NCI-H748 (cell line): ENCODE measurements around the gene CLEC20A.

Experiments used
- DNase-seq: peaks from one replicate; lab custom pipeline; 2025; ENCODE audit not compliant: unreplicated experiment; lab: John Stamatoyannopoulos, UW

CLEC20A gene

GRCh38 chr1:178500936-178501554 lies 4.3 kb upstream of the CLEC20A start:
- no peak for DNase-seq

GRCh38 chr1:178500091-178500770 lies 3.5 kb upstream of the CLEC20A start:
- no peak for DNase-seq

GRCh38 chr1:178498896-178499675 lies 2.3 kb upstream of the CLEC20A start:
- no peak for DNase-seq

DNA sequence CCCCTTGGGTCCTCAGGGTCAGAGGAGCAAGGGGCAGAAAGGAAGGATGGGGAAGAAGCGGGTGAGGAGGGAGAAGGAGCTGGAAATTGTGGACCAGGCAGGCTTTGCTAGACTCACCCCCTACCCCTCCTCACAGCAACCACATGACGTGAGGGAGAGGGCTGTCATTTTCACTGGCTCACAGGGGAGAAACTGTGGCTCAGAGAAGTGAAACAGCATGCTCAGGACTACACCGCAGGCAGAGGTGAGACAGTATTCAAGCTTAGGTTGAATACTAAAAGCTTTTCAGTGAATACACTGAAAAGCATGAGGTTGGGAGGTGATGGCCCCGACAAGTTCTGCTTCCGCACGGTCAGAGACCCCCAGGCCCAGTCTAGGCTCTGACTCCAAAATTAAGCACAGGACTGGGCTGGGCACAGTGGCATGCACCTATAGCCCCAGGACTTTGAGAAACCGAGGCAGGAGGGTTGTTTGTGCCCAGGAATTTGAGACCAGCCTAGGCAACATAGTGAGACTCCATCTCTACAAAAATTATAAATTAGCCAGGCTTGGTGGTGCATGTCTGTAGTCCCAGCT lies 1.2 kb upstream of the CLEC20A start:
- no peak for DNase-seq

DNA sequence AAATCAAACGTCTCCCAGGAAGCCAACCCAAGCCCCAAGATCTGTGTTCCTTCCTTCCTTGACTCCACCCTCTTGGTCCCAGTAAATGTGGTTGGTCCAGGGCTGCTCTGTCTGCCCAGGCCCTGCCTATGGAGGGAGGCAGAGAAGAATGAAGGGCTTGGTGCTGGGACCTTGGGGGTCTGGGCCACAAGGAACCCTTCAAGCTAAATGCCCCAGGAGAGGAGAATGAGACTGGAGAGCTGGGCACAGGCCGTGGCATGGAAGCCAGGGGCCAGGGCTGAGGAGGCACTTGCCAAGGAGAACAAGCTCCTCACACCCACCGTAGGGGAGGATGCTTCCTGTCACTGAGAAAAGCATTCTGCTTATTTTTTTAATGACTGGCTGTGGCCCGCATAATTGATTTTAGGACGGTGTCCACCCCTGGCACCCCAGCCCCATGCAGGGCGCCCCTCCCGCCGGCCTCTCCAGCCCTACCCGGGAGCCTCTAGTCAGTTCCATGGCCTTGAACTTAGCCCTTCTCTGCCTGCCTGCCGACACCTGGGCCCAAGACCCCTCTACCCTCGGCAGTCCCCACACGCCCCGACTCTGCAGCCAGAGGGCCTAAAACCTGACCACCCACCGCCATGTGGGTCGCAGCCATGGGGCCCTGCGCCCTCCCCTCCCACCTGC lies 889 bp downstream of the CLEC20A start:
- no peak for DNase-seq

DNA sequence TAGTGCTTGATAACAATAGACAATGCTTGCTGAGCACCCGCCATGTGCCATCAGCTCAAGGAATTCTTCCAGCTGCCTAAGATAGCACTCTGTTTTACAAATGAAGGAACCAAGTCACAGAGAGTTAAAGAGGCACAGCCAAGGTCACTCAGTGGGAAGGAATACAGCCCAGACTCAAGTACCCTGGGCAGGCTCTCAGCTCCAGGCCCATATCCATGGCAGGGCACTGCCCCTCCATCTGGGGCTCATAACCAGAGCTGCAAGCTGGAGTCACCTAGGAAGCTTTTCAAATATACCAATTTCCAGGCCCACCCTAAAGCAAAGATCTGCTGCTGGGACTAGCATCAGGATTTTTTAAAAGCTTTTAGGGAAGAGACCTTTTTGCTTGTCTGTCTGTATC lies 1.6 kb downstream of the CLEC20A start:
- no peak for DNase-seq

DNA sequence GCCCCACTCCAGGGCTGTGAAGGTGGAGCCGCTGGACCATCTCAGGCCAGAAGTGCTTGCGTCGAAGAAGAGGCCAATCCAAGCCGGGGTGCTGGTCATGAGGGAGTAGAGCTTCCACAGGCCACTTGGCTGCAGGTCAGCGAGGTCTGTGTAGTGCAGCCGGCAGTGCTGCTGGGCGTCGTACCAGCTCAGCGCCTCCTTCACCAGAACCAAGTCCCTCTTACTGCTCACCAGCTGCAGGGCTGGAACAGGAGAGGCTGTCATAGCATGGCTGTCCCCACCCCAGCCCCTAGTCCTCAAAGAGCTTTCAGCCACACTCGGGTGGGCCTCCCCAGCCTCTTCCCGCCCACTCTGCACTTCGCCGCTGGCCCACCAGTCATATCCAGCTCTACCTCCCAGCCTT lies 2.2 kb downstream of the CLEC20A start:
- no peak for DNase-seq

DNA sequence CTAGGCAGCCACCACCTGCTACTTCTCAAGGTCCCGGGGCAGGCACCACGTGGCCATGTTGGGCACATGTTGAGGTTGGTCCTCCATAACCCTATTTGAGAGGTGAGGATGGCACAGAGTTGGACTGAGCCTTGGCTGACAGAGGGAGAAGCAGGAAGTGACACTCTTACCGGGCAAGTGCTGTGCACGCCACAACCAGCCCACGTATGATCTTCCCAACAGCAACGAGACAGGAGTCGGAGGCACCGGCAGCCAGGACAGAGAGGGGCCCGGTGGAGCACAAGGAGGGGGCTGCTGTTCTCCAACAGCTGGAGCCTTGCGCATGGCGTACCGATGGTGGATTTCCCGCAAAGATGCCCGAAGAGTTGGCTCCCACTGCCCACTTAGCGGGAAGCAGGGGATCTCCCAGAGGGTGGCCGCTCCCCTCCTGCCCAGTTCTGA lies 3.4 kb downstream of the CLEC20A start:
- DNase-seq, result no peak

- DNase-seq, result no peak
Observed at GRCh38 chr1:178492341-178492740, 4.4 kb downstream of the CLEC20A start.

- DNase-seq, result no peak
Observed at GRCh38 chr1:178491721-178492120, 5.0 kb downstream of the CLEC20A start.

DNA sequence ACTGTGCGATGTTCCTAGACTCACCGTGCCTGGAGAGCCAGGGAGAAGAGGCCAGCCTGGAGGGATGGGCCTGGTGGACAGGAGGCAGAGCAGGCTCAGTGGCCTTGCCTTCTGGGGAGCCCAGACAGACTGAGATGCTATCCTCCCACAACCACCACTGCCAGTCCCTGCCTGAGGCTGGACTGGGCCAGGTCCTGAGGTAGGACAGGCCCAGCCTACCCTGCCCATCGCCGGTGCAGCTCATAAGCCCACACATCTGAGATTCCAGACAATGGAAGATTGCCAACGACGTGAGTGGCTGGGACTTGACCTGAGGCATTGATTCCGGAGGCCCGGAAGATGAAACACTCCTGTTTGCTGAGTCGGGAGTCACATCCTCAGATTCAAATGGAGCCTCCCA lies 5.8 kb downstream of the CLEC20A start:
- DNase-seq, result no peak

- DNase-seq, result no peak
Observed at GRCh38 chr1:178490136-178490535, 6.6 kb downstream of the CLEC20A start.

DNA sequence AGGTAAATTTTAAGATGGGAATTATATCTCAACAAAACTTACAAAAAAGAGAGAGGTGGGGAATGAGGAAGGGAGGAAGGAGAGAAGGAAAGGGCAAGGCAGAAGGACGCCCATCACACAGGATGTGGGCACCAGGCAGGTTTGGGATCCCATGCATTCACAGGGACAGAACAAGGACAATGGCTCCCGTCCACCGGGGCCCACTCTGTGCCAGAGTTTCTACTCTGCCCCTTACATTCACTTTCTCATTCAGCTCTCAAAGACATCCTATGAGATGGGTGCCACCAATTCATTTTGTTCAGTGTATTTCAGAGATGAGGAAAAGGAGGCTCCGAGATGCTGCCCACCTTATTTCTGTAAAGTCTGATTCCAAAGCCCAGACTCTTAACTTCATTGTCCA lies 7.4 kb downstream of the CLEC20A start:
- DNase-seq, result no peak

DNA sequence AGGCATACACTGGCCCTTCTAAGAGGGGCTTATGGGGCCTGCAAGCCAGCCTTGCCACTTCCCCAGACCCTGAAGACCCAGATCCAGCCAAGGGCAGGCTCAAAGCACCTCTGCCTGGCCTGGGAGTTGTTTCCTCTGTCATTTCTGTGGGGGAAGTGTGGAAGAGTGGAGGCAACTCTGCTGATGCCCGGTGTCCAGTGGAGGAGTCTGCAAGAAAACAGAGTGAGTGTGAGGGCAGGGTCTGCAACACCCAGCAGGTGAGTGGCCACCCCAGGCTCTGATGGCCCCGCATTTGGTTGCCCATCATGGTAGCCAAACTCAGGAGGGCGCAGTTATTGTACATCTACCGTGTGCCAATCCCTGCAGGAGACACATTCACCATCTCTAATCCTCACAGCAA lies 8.4 kb downstream of the CLEC20A start:
- DNase-seq, result no peak

DNA sequence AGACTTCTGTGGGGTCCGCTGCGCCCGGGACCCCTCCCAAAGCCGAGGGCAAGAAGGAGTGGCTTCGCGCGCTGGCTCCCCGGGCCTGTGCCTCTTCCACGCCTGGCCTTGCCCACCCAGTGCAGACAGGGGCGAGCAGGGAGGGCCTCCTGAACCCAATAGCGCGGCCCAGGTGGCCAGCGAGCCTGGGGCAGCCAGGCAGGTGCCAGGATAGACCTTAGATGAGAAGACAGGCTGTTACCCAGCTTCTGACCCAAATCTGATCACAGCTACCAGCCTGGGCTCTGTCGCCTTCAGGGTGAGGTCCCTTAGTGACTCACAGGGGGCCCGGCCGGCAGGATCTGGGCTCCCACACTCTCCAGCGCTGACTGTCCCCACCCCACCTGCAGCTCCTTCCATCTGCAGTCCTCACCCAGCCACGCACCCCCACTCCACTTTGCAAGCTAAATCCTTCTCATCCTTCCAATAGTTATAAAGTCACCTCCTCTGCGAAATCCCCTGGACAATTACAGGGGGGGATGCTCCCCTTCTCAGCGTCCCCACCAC lies 9.6 kb downstream of the CLEC20A start:
- DNase-seq, result no peak

- DNase-seq, result no peak
Observed at GRCh38 chr1:178486100-178487069, 10.4 kb downstream of the CLEC20A start.

- DNase-seq, result no peak
Observed at GRCh38 chr1:178485541-178485981, 11.2 kb downstream of the CLEC20A start.

GRCh38 chr1:178484698-178485225 lies 12.0 kb downstream of the CLEC20A start:
- DNase-seq, result no peak

DNA sequence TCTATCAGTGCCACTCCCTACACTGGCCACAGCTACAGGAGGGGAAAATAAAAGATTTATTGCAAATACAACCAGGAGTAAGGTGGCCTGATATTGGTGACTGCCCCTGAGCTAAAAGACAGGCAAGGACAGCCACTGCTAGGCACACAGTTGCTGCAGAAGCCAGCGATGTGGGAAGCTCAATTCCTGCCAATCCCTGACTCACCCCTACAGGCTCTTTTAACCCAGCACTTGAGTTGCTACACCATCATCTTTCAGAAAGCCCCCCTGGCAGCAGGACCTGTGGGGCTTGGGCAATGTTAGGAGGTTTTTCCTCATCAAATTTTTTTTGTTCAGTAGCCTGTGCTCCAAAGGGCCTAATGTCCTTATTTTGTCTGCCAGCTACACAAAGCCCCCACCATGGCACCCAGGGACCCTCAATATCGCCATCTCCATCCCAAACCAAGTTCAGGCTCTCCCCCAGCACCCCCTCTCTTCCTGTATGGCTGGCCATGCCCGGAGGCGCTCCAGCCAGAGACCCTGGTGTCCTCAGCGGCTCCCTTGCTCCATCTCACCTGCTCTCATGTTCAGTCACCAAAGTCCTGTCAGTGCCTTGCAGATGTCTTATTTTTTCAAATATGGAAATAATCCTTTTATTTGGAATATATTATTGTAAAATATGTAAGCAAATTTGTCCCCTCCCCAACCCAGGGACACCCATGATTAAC lies 13.4 kb downstream of the CLEC20A start:
- DNase-seq, result no peak
